GM12878 (cell line): ENCODE data around the gene JTB. TPM values are rescaled to one million over a fixed set of nuclear protein-coding genes. Genes with fewer than 3 reads are reported as not detected.

Experiments
- ATAC-seq: fragments of 200-7000 bp; cut with Tn5 transposase; 3 replicates; pipeline ENCODE4 v1.9.1; 2020; ENCODE audit warnings: mild to moderate bottlenecking, moderate library complexity
- BruUV-seq: library from RNA; stranded (reverse); fragments of 400-500 nt; replicated peaks from 2 replicates; lab custom pipeline; 2021; lab: Mats Ljungman, UMichigan
- CTCF ChIA-PET: fragments of 300-600 bp; sonication (Branson Sonifier 250); formaldehyde crosslinking; extraction: SDS; loops from one replicate; lab custom pipeline; 2021; ENCODE audit warnings: inconsistent platforms; lab: Yijun Ruan, JAX
- POLR2A ChIA-PET: fragments of 350-600 bp; formaldehyde crosslinking; extraction: SDS; loops from one replicate; lab custom pipeline; 2021; ENCODE audit warnings: inconsistent platforms; lab: Charles Lee
- RAD21 ChIA-PET: fragments of 300-600 bp; sonication (Branson Sonifier 250); formaldehyde crosslinking; loops from one replicate; lab custom pipeline; 2023; ENCODE audit warnings: antibody characterized with exemption; ENCODE audit not compliant: unreplicated experiment; lab: Charles Lee
- SMC1A ChIA-PET: fragments of 300-600 bp; sonication (Branson Sonifier 250); formaldehyde crosslinking; loops from one replicate; lab custom pipeline; 2023; ENCODE audit not compliant: unreplicated experiment, uncharacterized antibody; lab: Charles Lee
- DNase-seq: peaks from one replicate; pipeline ENCODE4 v3.0.0-alpha.2; 2011; ENCODE audit warnings: low read depth, low spot score
- FAIRE-seq: peaks from 3 replicates; lab custom pipeline; 2011; peaks lifted over from hg19 to GRCh38; lab: Jason Lieb, UNC
- H2AFZ ChIP-seq: 2 replicates; pipeline ENCODE4 v1.6.0; 2011; ENCODE audit warnings: low read depth, low read length, control low read depth; ENCODE audit not compliant: control insufficient read depth
- H3K27ac ChIP-seq: 2 replicates; pipeline ENCODE4 v1.5.1; 2011; ENCODE audit warnings: control low read depth; ENCODE audit not compliant: control insufficient read depth, insufficient read depth
- H3K27me3 ChIP-seq, 2 experiments: replicated peaks in 1 of 2; 2 replicates each; pipeline versions ENCODE4 v1.6.0 to v1.6.1; 2011; ENCODE audit warnings: low read length in 1 of 2; ENCODE audit not compliant: control insufficient read depth in 2 of 2, insufficient read depth in 2 of 2
- H3K36me3 ChIP-seq, 2 experiments: 2 replicates each; pipeline ENCODE4 v1.5.1; 2011; ENCODE audit warnings: low read length in 1 of 2; ENCODE audit not compliant: control insufficient read depth in 2 of 2, insufficient read depth in 2 of 2
- H3K4me1 ChIP-seq: 2 replicates; pipeline ENCODE4 v1.6.1; 2011; ENCODE audit warnings: mild to moderate bottlenecking, low read length, moderate library complexity, mixed read lengths; ENCODE audit not compliant: control insufficient read depth, insufficient read depth
- H3K4me2 ChIP-seq: 2 replicates; pipeline ENCODE4 v1.6.0; 2011; ENCODE audit warnings: control low read depth; ENCODE audit not compliant: control insufficient read depth, insufficient read depth
- H3K4me3 ChIP-seq: fragments of 200-600 bp; sonication (generic); 2 replicates; pipeline ENCODE4 v1.5.1; 2016
- H3K79me2 ChIP-seq: 2 replicates; pipeline ENCODE4 v1.6.0; 2011; ENCODE audit warnings: low read length; ENCODE audit not compliant: control insufficient read depth, insufficient read depth
- H3K9ac ChIP-seq: 2 replicates; pipeline ENCODE4 v1.8.0; 2011; ENCODE audit warnings: low read length, control low read depth, mixed read lengths; ENCODE audit not compliant: control insufficient read depth, insufficient read depth
- H3K9me3 ChIP-seq: replicated peaks from 3 replicates; pipeline ENCODE4 v1.5.1; 2011; ENCODE audit warnings: mild to moderate bottlenecking, low read length; ENCODE audit not compliant: control insufficient read depth, insufficient read depth
- H4K20me1 ChIP-seq: 2 replicates; pipeline ENCODE4 v1.6.0; 2011; ENCODE audit not compliant: control insufficient read depth, insufficient read depth
- ATF2 ChIP-seq: IDR thresholded peaks from 2 replicates; pipeline ENCODE4 v1.6.1; 2012; ENCODE audit warnings: low read length, inconsistent platforms
- ATF7 ChIP-seq: fragments of 450-650 bp; IDR thresholded peaks from 2 replicates; pipeline ENCODE4 v1.6.1; 2016; ENCODE audit warnings: low read depth, mild to moderate bottlenecking
- CEBPB ChIP-seq, 2 experiments: fragments of 150-350 bp in 1 of 2; IDR thresholded peaks; 2 replicates each; pipeline ENCODE4 v1.6.1; 2012 to 2014; ENCODE audit warnings: low read depth in 2 of 2, low read length in 2 of 2, borderline replicate concordance in 1 of 2, inconsistent platforms in 1 of 2
- HDAC6 ChIP-seq: fragments of 200-600 bp; sonication (generic); IDR thresholded peaks from one replicate; pipeline ENCODE4 v1.8.0; 2017; ENCODE audit warnings: antibody characterized with exemption; ENCODE audit not compliant: unreplicated experiment
- IKZF2 ChIP-seq, 2 experiments: fragments of 450-650 bp; IDR thresholded peaks; 2 replicates each; pipeline ENCODE4 v1.6.1; 2017; ENCODE audit warnings: mild to moderate bottlenecking in 2 of 2, moderate library complexity in 2 of 2
- IRF5 ChIP-seq: fragments of 450-650 bp; IDR thresholded peaks from 2 replicates; pipeline ENCODE4 v1.6.1; 2017; ENCODE audit warnings: borderline replicate concordance
- LARP7 ChIP-seq: fragments of 450-650 bp; IDR thresholded peaks from 2 replicates; pipeline ENCODE4 v1.6.1; 2017; ENCODE audit warnings: mild to moderate bottlenecking
- MAX ChIP-seq: IDR thresholded peaks from 2 replicates; pipeline ENCODE4 v1.6.1; 2012; ENCODE audit warnings: low read depth, low read length, improper control_type of control experiment
- NR2C1 ChIP-seq: fragments of 450-650 bp; IDR thresholded peaks from 2 replicates; pipeline ENCODE4 v1.6.1; 2017; ENCODE audit warnings: antibody characterized with exemption, mild to moderate bottlenecking, moderate library complexity
- RAD21 ChIP-seq: IDR thresholded peaks from 2 replicates; pipeline ENCODE4 v1.6.1; 2011; ENCODE audit warnings: mild to moderate bottlenecking, low read depth, low read length, moderate library complexity; ENCODE audit not compliant: insufficient read depth
- SUPT20H ChIP-seq: IDR thresholded peaks from 2 replicates; pipeline ENCODE4 v1.6.1; 2011; ENCODE audit warnings: low read depth, mild to moderate bottlenecking, low read length, moderate library complexity, borderline replicate concordance; ENCODE audit not compliant: control insufficient read depth
- ZBTB33 ChIP-seq: fragments of 450-650 bp; IDR thresholded peaks from 2 replicates; pipeline ENCODE4 v1.6.1; 2017; ENCODE audit warnings: mild to moderate bottlenecking
- ZBTB40 ChIP-seq: fragments of 450-650 bp; IDR thresholded peaks from 2 replicates; pipeline ENCODE4 v1.6.1; 2016; ENCODE audit warnings: mild to moderate bottlenecking, moderate library complexity, borderline replicate concordance
- ZNF217 ChIP-seq: fragments of 450-650 bp; IDR thresholded peaks from 2 replicates; pipeline ENCODE4 v1.6.1; 2017; ENCODE audit warnings: antibody characterized with exemption, mild to moderate bottlenecking
- ZNF622 ChIP-seq: fragments of 450-650 bp; IDR thresholded peaks from 2 replicates; pipeline ENCODE4 v1.6.1; 2017; ENCODE audit warnings: mild to moderate bottlenecking, inconsistent platforms
- WGBS: methylation state at CpG from one replicate; pipeline ENCODE4 v1.1.6; 2016; ENCODE audit warnings: low lambda C conversion rate; ENCODE audit not compliant: insufficient replicate concordance, insufficient coverage; ENCODE audit errors: missing lambda C conversion rate; 5-methylcytosine and 5-hydroxymethylcytosine counted together
- in situ Hi-C: fragments of 300-500 bp; cut with MboI; formaldehyde crosslinking; loops from 9 replicates; pipeline ENCODE4 v1.14.3; 2018; ENCODE audit warnings: mixed read lengths
- intact Hi-C: fragments of 100-400 bp; cut with micrococcal nuclease; formaldehyde crosslinking; loops from one replicate; pipeline ENCODE4 v1.14.2; 2022; ENCODE audit not compliant: unreplicated experiment
- polyA plus RNA-seq, 11 experiments: library from polyadenylated mRNA; depleted of rRNA in 4 of 11; unstranded in 6 of 11; stranded (reverse) in 5 of 11; fragments of >200 nt; fragmentation: Nextera tagmentation in 4 of 11; fragmentation: Illumina TruSeq in 1 of 11; extraction: Ambion mirVana in 4 of 11; extraction: Trizol in 1 of 11; gene quantifications; 1 replicate in 1 of 11; 2 replicates in 10 of 11; pipeline versions ENCODE4 v1.2.1 to v1.2.3, GENCODE V29; 2011 to 2016; ENCODE audit warnings: inconsistent platforms in 2 of 11, missing spikeins in 2 of 11, low read depth in 1 of 11
- total RNA-seq, 4 experiments: library from RNA; depleted of rRNA in 3 of 4; stranded (reverse); fragments of >200 nt in 3 of 4; fragmentation: Illumina TruSeq in 1 of 4; extraction: Trizol in 1 of 4; gene quantifications; 2 replicates each; pipeline versions ENCODE4 v1.2.1 to v1.2.3, GENCODE V29; 2013 to 2021

The JTB gene
- total and polyA plus RNA-seq, 10 of the 15 experiments (the other 5 are each of a cell fraction or from before 2014, with no cell fraction given) = 25.0 to 298 (median 155) TPM

- peaks cover 56% of the 10 kb centered on the region for H3K79me2 ChIP-seq
- TF ChIP-seq SUPT20H = no peak
- no peak for TF ChIP-seq LARP7
- no peak for TF ChIP-seq ZNF622
- TF ChIP-seq HDAC6 = no peak
- TF ChIP-seq ATF7 = no peak
- TF ChIP-seq IRF5 = no peak
- no peak for TF ChIP-seq ATF2
- TF ChIP-seq CEBPB (IDR thresholded peaks at IDR 0.05; ENCODE audit: borderline replicate concordance in 1 of 2, low read depth in 2 of 2, low read length in 2 of 2) = no peak
- TF ChIP-seq RAD21 = no peak
- no peak for TF ChIP-seq NR2C1
- TF ChIP-seq MAX = no peak
- no peak for TF ChIP-seq ZNF217
- no peak for TF ChIP-seq IKZF2 (IDR thresholded peaks at IDR 0.05)
- no peak for TF ChIP-seq ZBTB40
- no peak for TF ChIP-seq ZBTB33
- H3K4me3 ChIP-seq = peak overlapping the region; percentile 26; the same call in 1 of the 2 replicates
- peaks cover 17 to 29% of the 10 kb centered on the region in 2 experiments; a peak in 3 of 4 replicates for H3K36me3 ChIP-seq
- H3K9me3 ChIP-seq = no peaks in the 10 kb centered on the region
- BruUV-seq = no TSS peak
- intact Hi-C loops (no loop called here), in situ Hi-C loops (no loop called here)
- ChIA-PET RAD21 (no interaction called here), CTCF (interaction anchor here (1.1 to 5.0 kb wide), 4 partner anchors 8 to 157 kb away, joined by 3 to 27 read pairs (median 10); partner anchors contain the start of genes CREB3L4, DENND4B and RAB13), SMC1A (interaction anchor here (2.2 to 6.9 kb wide), 2 partner anchors 12 to 22 kb away, joined by 8 to 31 read pairs; partner anchors contain the start of genes CREB3L4 and JTB), POLR2A (interaction anchor here (1.1 to 5.5 kb wide), 4 partner anchors 8 to 12 kb away, joined by 3 to 38 read pairs (median 3); partner anchors contain the start of genes CREB3L4, DENND4B and SLC39A1)
- peaks cover 12% of the 10 kb centered on the region; the same call in 1 of the 2 replicates for H4K20me1 ChIP-seq
- no peak overlapping the region; the same call in 1 of the 2 replicates for H3K9ac ChIP-seq
- H3K4me1 ChIP-seq = peaks cover 12% of the 10 kb centered on the region
- no peaks in the 10 kb centered on the region for H3K27me3 ChIP-seq
- peak overlapping the region; percentile 62 for H3K4me2 ChIP-seq
- no peak for ATAC-seq
- 94% methylated on average over 10 of the region's 10 CpGs for WGBS
- no peak for DNase-seq
- H3K27ac ChIP-seq = no peak overlapping the region
- no peak for FAIRE-seq
- no peak overlapping the region for H2AFZ ChIP-seq
Measured at GRCh38 chr1:153954826-153955225, 22.6 kb downstream of the JTB start.
